Vagina (tissue), 2 donors: Measurements from ENCODE around the gene ULK2. TPM values are rescaled to one million over a fixed set of nuclear protein-coding genes. Genes with fewer than 3 reads are reported as not detected.

Experiments used
- DNase-seq, 2 donors: peaks; one replicate each; pipeline ENCODE4 v3.0.0-alpha.2; 2017; ENCODE audit errors: extremely low spot score in 2 of 2
- H3K27ac ChIP-seq: fragments of 200-600 bp; sonication (generic); one replicate; pipeline ENCODE4 v1.5.1; 2019
- H3K27me3 ChIP-seq: fragments of 200-600 bp; sonication (generic); one replicate; pipeline ENCODE4 v1.5.1; 2019
- H3K36me3 ChIP-seq, 2 donors: fragments of 200-600 bp; sonication (generic); one replicate each; pipeline ENCODE4 v1.5.1; 2017 to 2019
- H3K4me1 ChIP-seq: fragments of 200-600 bp; sonication (generic); one replicate; pipeline ENCODE4 v1.5.1; 2019
- H3K4me3 ChIP-seq, 2 donors: fragments of 200-600 bp; sonication (generic); 1 replicate in 1 of 2; 2 replicates in 1 of 2; pipeline ENCODE4 v1.5.1; 2016 to 2019
- H3K9me3 ChIP-seq: fragments of 200-600 bp; sonication (generic); one replicate; pipeline ENCODE4 v1.5.1; 2019
- POLR2A ChIP-seq, 2 donors: fragments of 450-650 bp; IDR thresholded peaks; one replicate each; pipeline ENCODE4 v1.6.1; 2017; ENCODE audit warnings: antibody characterized with exemption in 2 of 2, mild to moderate bottlenecking in 2 of 2, moderate library complexity in 2 of 2
- POLR2AphosphoS5 ChIP-seq, 2 donors: sonication (generic); formaldehyde crosslinking; IDR thresholded peaks; one replicate each; pipeline ENCODE4 v1.9.0; 2017; ENCODE audit warnings: antibody characterized with exemption in 2 of 2, mild to moderate bottlenecking in 2 of 2, low read depth in 1 of 2; ENCODE audit not compliant: insufficient read depth in 1 of 2
- intact Hi-C: fragments of 100-400 bp; cut with DNase I; formaldehyde crosslinking; loops from one replicate; pipeline ENCODE4 v1.15.1; 2023
- total RNA-seq: library from RNA; depleted of rRNA; stranded (reverse); fragments of >200 nt; gene quantifications from one replicate; pipeline ENCODE4 v1.2.3, GENCODE V29; 2016
- TF ChIP-seq, protein P1 (sequence below), 3 experiments: fragments of 450-650 bp in 2 of 3; fragments of 200-600 bp in 1 of 3; sonication (generic) in 1 of 3; IDR thresholded peaks; one replicate each; pipeline ENCODE4 v1.5.1; 2017 to 2019; ENCODE audit warnings: antibody characterized with exemption in 3 of 3, mild to moderate bottlenecking in 2 of 3, moderate library complexity in 2 of 3

The ULK2 gene
- total RNA-seq, 1 donor from 2014 or later = 25.3 TPM

DNA sequence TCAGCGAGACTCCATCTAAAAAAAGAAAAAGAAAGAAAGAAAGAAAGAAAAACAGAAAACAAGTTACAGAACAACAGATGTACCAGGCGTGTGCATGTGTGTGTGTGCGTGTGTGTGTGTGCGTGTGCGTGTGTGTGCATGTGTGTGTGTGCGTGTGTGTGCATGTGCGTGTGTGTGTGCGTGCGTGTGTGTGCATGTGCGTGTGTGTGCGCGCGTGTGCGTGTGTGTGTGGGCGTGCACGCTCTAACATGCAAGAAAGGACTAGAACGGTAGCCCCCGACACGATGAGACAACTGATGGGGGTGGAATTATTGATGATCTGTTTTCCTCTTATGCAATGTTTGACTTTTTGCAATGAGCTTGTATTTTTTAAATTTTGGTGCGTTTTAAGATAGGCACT lies 121.2 kb downstream of the ULK2 start:
- no peak for DNase-seq
- no peak overlapping the region for H3K27ac ChIP-seq
- no peak overlapping the region for H3K4me3 ChIP-seq
- no peaks in the 10 kb centered on the region for H3K36me3 ChIP-seq
- intact Hi-C loops = no loop called here
- no peaks in the 10 kb centered on the region for H3K27me3 ChIP-seq
- TF ChIP-seq POLR2AphosphoS5 (IDR thresholded peaks at IDR 0.05; ENCODE audit: insufficient read depth in 1 of 2, low read depth in 1 of 2) (no peak), POLR2A (IDR thresholded peaks at IDR 0.05) (no peak)
- TF ChIP-seq, protein P1, sequence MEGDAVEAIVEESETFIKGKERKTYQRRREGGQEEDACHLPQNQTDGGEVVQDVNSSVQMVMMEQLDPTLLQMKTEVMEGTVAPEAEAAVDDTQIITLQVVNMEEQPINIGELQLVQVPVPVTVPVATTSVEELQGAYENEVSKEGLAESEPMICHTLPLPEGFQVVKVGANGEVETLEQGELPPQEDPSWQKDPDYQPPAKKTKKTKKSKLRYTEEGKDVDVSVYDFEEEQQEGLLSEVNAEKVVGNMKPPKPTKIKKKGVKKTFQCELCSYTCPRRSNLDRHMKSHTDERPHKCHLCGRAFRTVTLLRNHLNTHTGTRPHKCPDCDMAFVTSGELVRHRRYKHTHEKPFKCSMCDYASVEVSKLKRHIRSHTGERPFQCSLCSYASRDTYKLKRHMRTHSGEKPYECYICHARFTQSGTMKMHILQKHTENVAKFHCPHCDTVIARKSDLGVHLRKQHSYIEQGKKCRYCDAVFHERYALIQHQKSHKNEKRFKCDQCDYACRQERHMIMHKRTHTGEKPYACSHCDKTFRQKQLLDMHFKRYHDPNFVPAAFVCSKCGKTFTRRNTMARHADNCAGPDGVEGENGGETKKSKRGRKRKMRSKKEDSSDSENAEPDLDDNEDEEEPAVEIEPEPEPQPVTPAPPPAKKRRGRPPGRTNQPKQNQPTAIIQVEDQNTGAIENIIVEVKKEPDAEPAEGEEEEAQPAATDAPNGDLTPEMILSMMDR (IDR thresholded peaks at IDR 0.05) = no peak
- peaks cover 43% of the 10 kb centered on the region for H3K4me1 ChIP-seq
- H3K9me3 ChIP-seq = no peaks in the 10 kb centered on the region

DNA sequence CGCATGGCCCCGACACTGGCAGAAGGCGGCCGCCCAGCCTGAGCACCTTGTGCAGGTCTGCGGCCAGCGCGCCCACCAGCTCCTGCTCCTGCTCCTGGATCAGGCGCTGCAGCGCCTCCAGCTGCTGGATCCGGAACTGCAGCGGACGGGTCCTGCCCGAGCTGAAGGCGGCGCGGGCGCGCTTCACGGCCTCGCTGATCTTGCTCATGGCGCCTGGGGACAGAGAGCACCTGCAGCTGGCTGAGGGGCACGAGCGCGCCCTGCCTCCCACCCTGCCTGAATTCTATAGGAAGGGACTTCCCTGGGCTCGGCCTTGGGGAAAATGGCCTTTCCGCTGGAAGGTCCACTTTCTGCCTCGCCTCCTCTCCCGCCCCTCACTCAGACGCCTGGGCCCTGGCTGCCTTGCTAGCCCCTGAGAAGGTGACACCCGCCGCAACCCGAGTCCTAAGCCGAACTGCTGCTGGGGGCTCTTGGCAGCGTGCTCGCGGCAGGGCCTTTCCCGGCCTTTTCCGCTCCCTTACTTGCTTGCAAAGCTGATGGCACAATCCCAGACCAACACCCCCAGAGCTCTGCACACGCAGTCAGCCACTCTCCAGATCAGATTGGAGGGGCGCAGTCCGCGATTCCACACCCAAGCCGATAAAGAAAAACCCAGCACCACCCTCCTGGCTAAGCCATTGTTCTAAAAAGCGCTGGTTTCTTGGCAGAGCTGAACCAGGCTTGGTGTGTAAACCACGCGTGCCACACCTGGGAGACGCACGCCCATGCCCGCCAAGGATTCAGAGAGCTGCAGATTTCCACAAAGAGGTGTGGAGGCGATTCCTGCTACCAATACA lies 122.6 kb downstream of the ULK2 start:
- Histone ChIP-seq H3K27me3 (no peaks in the 10 kb centered on the region), H3K27ac (peak overlapping the region; percentile 73), H3K4me1 (peaks cover 40% of the 10 kb centered on the region), H3K36me3 (no peaks in the 10 kb centered on the region), H3K9me3 (no peaks in the 10 kb centered on the region), H3K4me3 (peak overlapping the region; percentile 53 to 74)
- intact Hi-C loops = no loop called here
- no peak for DNase-seq
- TF ChIP-seq POLR2AphosphoS5 (IDR thresholded peaks at IDR 0.05; ENCODE audit: insufficient read depth in 1 of 2, low read depth in 1 of 2) = peak in 1 of 2 donors; percentile 54
- no peak for TF ChIP-seq POLR2A (IDR thresholded peaks at IDR 0.05)
- TF ChIP-seq, protein P1 (IDR thresholded peaks at IDR 0.05) = peak; percentile 79 to 87 (median 83)

DNA sequence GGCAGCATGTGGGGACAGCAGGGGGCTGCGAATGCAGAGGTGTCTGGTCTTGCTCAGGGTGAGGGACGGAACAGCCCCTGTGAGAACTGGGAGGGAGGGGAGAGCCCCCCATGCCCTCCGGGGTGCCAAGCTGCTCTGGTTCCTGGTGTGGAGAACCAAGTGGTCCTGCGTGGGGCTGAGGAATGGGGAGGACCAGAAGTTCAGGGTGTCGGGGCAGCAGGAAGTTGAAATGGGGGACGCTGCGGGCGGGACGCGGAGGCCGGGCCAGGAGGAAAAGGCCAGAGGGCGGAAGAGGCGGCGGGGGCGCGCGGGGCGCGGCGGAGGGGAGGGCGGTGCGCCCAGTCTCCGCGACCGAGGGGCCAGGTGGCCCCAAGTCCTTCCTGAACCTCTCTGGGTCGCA lies 123.2 kb downstream of the ULK2 start:
- Histone ChIP-seq H3K4me1 (peaks cover 40% of the 10 kb centered on the region), H3K27me3 (no peaks in the 10 kb centered on the region), H3K36me3 (no peaks in the 10 kb centered on the region), H3K9me3 (no peaks in the 10 kb centered on the region), H3K27ac (peak overlapping the region; percentile 73), H3K4me3 (peak overlapping the region; percentile 53 to 74)
- intact Hi-C loops = no loop called here
- no peak for DNase-seq
- TF ChIP-seq POLR2A (IDR thresholded peaks at IDR 0.05) = no peak
- no peak for TF ChIP-seq POLR2AphosphoS5 (IDR thresholded peaks at IDR 0.05; ENCODE audit: insufficient read depth in 1 of 2, low read depth in 1 of 2)
- TF ChIP-seq, protein P1 (IDR thresholded peaks at IDR 0.05) = no peak

DNA sequence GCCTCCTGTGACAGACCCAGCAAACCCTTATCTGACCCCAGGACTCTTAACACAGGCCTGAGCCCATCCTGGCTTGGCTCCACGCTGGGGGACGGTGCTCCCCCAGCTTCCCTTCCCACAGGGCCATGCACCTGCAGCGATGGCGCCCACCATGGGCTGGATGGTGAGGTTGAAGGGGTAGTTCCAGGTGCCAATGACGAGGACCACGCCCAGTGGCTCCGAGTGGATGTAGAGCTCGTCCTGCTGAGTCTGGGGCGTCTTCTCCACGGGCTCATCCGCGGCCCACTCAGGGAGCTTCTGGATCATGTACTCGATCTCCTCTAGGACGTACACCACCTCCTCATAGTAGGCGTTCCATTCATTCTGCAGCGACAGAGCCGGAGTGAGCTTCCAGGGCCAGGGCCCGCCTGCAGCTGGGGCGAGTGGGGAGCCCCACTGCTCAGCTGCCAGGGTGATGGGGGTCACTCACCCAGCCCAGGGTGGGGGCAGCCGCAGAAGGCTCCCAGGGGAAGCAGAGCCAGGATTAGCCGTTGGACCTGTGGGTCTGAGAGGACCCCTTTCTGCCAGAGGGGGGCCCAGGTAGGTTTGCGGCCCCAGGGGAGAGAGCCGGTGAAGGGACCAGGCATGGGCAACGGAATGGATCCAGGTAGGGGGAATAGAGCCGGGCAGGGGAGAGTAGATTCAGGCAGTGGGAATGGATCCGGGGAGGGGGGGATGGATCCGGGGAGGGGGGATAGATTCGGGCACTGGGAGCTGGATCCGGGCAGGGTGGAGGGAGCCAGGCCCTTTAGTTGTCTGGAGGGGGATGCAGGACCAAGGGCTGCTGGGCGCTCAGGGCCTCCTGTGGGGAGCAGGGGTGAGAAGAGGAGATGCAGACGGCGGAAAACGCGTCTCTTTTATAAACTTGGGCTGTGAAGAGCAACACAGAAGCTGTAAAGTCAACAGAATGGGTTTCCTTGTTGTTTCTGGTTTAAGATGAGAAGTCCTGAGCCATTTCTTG lies 124.3 kb downstream of the ULK2 start:
- Histone ChIP-seq H3K9me3 (no peaks in the 10 kb centered on the region), H3K4me1 (peaks cover 33% of the 10 kb centered on the region), H3K27ac (no peak overlapping the region), H3K36me3 (no peaks in the 10 kb centered on the region), H3K4me3 (no peak overlapping the region), H3K27me3 (no peaks in the 10 kb centered on the region)
- no peak for DNase-seq
- no peak for TF ChIP-seq POLR2A (IDR thresholded peaks at IDR 0.05)
- TF ChIP-seq, protein P1 (IDR thresholded peaks at IDR 0.05) = no peak
- TF ChIP-seq POLR2AphosphoS5 (IDR thresholded peaks at IDR 0.05; ENCODE audit: insufficient read depth in 1 of 2, low read depth in 1 of 2) = no peak
- intact Hi-C loops = no loop called here
